RPMI8226 (cell line): ENCODE results near the gene RAET1G.
A peak's percentile ranks its signal among the peaks of the same experiment; 100 is the strongest.
"Not testable (repeated sequence)": the region's sequence is repeated elsewhere in the genome, so short reads cannot be mapped to it uniquely, and the experiment has no call there.

Experiments
- DNase-seq: peaks from one replicate; pipeline ENCODE4 v3.0.0-alpha.2; 2015

The RAET1G gene

GRCh38 chr6:149922642-149923326 is at the start of gene RAET1G:
TSS of gene RAET1G (minus strand) at chr6:149923121. CDS start at chr6:149923010, 111 bp downstream.
- peak; percentile 85 for DNase-seq

GRCh38 chr6:149969635-149970034 is 46.7 kb upstream of the RAET1G start:
- DNase-seq, result no peak

GRCh38 chr6:149968909-149969308 is 46.0 kb upstream of the RAET1G start:
- not testable (repeated sequence) for DNase-seq

- not testable (repeated sequence) for DNase-seq
Observed at GRCh38 chr6:149967999-149968398, 45.1 kb upstream of the RAET1G start.

- no peak for DNase-seq
Observed at GRCh38 chr6:149967591-149967990, 44.7 kb upstream of the RAET1G start.

GRCh38 chr6:149966319-149966718 is 43.4 kb upstream of the RAET1G start:
- DNase-seq, result not testable (repeated sequence)

- DNase-seq, result no peak
Observed at GRCh38 chr6:149965194-149966020, 42.5 kb upstream of the RAET1G start.

GRCh38 chr6:149964308-149965193 is 41.6 kb upstream of the RAET1G start:
- DNase-seq, result no peak

- peak; percentile 65 for DNase-seq
Observed at GRCh38 chr6:149963462-149964307, 40.8 kb upstream of the RAET1G start, which contains the start of gene ULBP1. TSS of gene ULBP1 (plus strand) at chr6:149963943. CDS start at chr6:149964050, 107 bp downstream.

GRCh38 chr6:149963212-149963461 is 40.2 kb upstream of the RAET1G start:
- no peak for DNase-seq

GRCh38 chr6:149962461-149963211 is 39.7 kb upstream of the RAET1G start:
- no peak for DNase-seq

- DNase-seq, result peak; percentile 52
Observed at GRCh38 chr6:149961728-149962425, 39.0 kb upstream of the RAET1G start.

- DNase-seq, result no peak
Observed at GRCh38 chr6:149960488-149960887, 37.6 kb upstream of the RAET1G start.

- not testable (repeated sequence) for DNase-seq
Observed at GRCh38 chr6:149959806-149960205, 36.9 kb upstream of the RAET1G start.

GRCh38 chr6:149958124-149958523 is 35.2 kb upstream of the RAET1G start:
- not testable (repeated sequence) for DNase-seq

- not testable (repeated sequence) for DNase-seq
Observed at GRCh38 chr6:149955654-149956317, 32.9 kb upstream of the RAET1G start.

GRCh38 chr6:149954984-149955653 is 32.2 kb upstream of the RAET1G start:
- DNase-seq, result not testable (repeated sequence)

- DNase-seq, result not testable (repeated sequence)
Observed at GRCh38 chr6:149954328-149954983, 31.5 kb upstream of the RAET1G start.

- not testable (repeated sequence) for DNase-seq
Observed at GRCh38 chr6:149953934-149954327, 31.0 kb upstream of the RAET1G start.
